Neural cell (in vitro differentiated cells): ENCODE measurements around the gene SDCCAG8. TPM values are rescaled to one million over a fixed set of nuclear protein-coding genes. Genes with fewer than 3 reads are reported as not detected.

Experiments
- H2AFZ ChIP-seq: fragments of 200-600, 300-800 bp; sonication (generic), shearing (Covaris generic); 2 replicates; pipeline ENCODE4 v1.6.0; 2014; ENCODE audit warnings: low read depth, mild to moderate bottlenecking, antibody characterized with exemption, low read length, moderate library complexity
- H3F3A ChIP-seq: fragments of 200-600 bp; shearing (Covaris generic); 2 replicates; pipeline ENCODE4 v1.6.1; 2016; ENCODE audit warnings: mild to moderate bottlenecking, moderate library complexity, mixed read lengths, antibody characterized with exemption, low read length; ENCODE audit not compliant: insufficient read depth, poor library complexity, severe bottlenecking
- H3K27ac ChIP-seq: fragments of 200-600, 300-800 bp; sonication (generic), shearing (Covaris generic); 2 replicates; pipeline ENCODE4 v1.5.1; 2014; ENCODE audit warnings: mild to moderate bottlenecking, low read length, moderate library complexity
- H3K27me3 ChIP-seq: fragments of 300-800, 200-600 bp; sonication (generic), shearing (Covaris generic); 2 replicates; pipeline ENCODE4 v1.6.0; 2014; ENCODE audit warnings: mild to moderate bottlenecking, low read depth, low read length, moderate library complexity; ENCODE audit not compliant: insufficient read depth
- H3K36me3 ChIP-seq: fragments of 300-800, 200-600 bp; sonication (generic), shearing (Covaris generic); 2 replicates; pipeline ENCODE4 v1.5.1; 2014; ENCODE audit warnings: mild to moderate bottlenecking, antibody characterized with exemption, low read length, moderate library complexity; ENCODE audit not compliant: insufficient read depth
- H3K4me2 ChIP-seq: fragments of 300-800, 200-600 bp; sonication (generic), shearing (Covaris generic); 2 replicates; pipeline ENCODE4 v1.6.0; 2014; ENCODE audit warnings: mild to moderate bottlenecking, low read length
- H3K4me3 ChIP-seq: fragments of 300-800, 200-600 bp; sonication (generic), shearing (Covaris generic); 2 replicates; pipeline ENCODE4 v1.5.1; 2014; ENCODE audit warnings: mild to moderate bottlenecking, low read length, moderate library complexity
- H3K79me2 ChIP-seq: fragments of 200-600 bp; shearing (Covaris generic); replicated peaks from 2 replicates; pipeline ENCODE4 v1.6.0; 2014; ENCODE audit warnings: mild to moderate bottlenecking, low read length, moderate library complexity; ENCODE audit not compliant: insufficient read depth
- H3K9ac ChIP-seq: fragments of 300-800, 200-600 bp; sonication (generic), shearing (Covaris generic); 2 replicates; pipeline ENCODE4 v1.6.1; 2016; ENCODE audit warnings: mild to moderate bottlenecking, low read length, mixed read lengths
- H3K9me2 ChIP-seq: fragments of 200-600 bp; shearing (Covaris generic); 2 replicates; pipeline ENCODE4 v1.6.1; 2016; ENCODE audit warnings: mild to moderate bottlenecking, low read length, mixed read lengths; ENCODE audit not compliant: insufficient read depth
- H3K9me3 ChIP-seq: fragments of 200-600, 300-800 bp; sonication (generic), shearing (Covaris generic); 2 replicates; pipeline ENCODE4 v1.6.1; 2016; ENCODE audit warnings: mild to moderate bottlenecking, mixed run types, low read length, moderate library complexity, mixed read lengths
- H4K20me1 ChIP-seq: fragments of 200-600 bp; shearing (Covaris generic); 2 replicates; pipeline ENCODE4 v1.6.1; 2016; ENCODE audit warnings: mild to moderate bottlenecking, mixed run types; ENCODE audit not compliant: insufficient read depth
- CTCF ChIP-seq: fragments of 450-650 bp; IDR thresholded peaks from 2 replicates; pipeline ENCODE4 v1.5.1; 2014; ENCODE audit warnings: antibody characterized with exemption, mild to moderate bottlenecking, moderate library complexity; ENCODE audit not compliant: poor library complexity, severe bottlenecking
- EP300 ChIP-seq: fragments of 450-650 bp; conservative IDR thresholded peaks from 2 replicates; pipeline ENCODE4 v1.6.1; 2014; ENCODE audit warnings: antibody characterized with exemption, mild to moderate bottlenecking, moderate library complexity; ENCODE audit not compliant: poor library complexity, severe bottlenecking
- EZH2 ChIP-seq: fragments of 200-600, 300-800 bp; shearing (Covaris generic), sonication (generic); IDR thresholded peaks from 2 replicates; pipeline ENCODE4 v1.6.1; 2014; ENCODE audit warnings: antibody characterized with exemption, low read length, borderline replicate concordance, mild to moderate bottlenecking; ENCODE audit not compliant: insufficient read depth, poor library complexity, severe bottlenecking
- MXI1 ChIP-seq: fragments of 450-650 bp; conservative IDR thresholded peaks from 2 replicates; pipeline ENCODE4 v1.6.1; 2014; ENCODE audit warnings: antibody characterized with exemption, mild to moderate bottlenecking; ENCODE audit not compliant: poor library complexity, severe bottlenecking
- POLR2AphosphoS5 ChIP-seq: IDR thresholded peaks from 2 replicates; pipeline ENCODE4 v1.6.1; 2012
- RAD21 ChIP-seq: fragments of 450-650 bp; conservative IDR thresholded peaks from 2 replicates; pipeline ENCODE4 v1.6.1; 2014; ENCODE audit warnings: antibody characterized with exemption, mild to moderate bottlenecking, moderate library complexity
- REST ChIP-seq: IDR thresholded peaks from 2 replicates; pipeline ENCODE4 v1.6.1; 2012; ENCODE audit warnings: borderline replicate concordance
- SMC3 ChIP-seq: fragments of 450-650 bp; conservative IDR thresholded peaks from 2 replicates; pipeline ENCODE4 v1.6.1; 2014; ENCODE audit warnings: antibody characterized with exemption, mild to moderate bottlenecking, moderate library complexity; ENCODE audit not compliant: poor library complexity
- TAF1 ChIP-seq: IDR thresholded peaks from 2 replicates; pipeline ENCODE4 v1.6.1; 2012; ENCODE audit warnings: low read depth
- polyA plus RNA-seq: library from polyadenylated mRNA; depleted of rRNA; stranded (reverse); fragments of >200 nt; gene quantifications from 2 replicates; pipeline ENCODE4 v1.2.3, GENCODE V29; 2014

SDCCAG8 gene
- polyA plus RNA-seq, 1 donor from 2014 or later = 32.2 TPM

- H3K9me3 ChIP-seq = no peaks in the 10 kb centered on the region
- H3K9ac ChIP-seq = no peak overlapping the region
- no peak overlapping the region for H3K4me2 ChIP-seq
- no peaks in the 10 kb centered on the region for H3K27me3 ChIP-seq
- peak overlapping the region; percentile 64 for H3K27ac ChIP-seq
- H3K9me2 ChIP-seq = no peaks in the 10 kb centered on the region
- H2AFZ ChIP-seq = no peak overlapping the region
- H4K20me1 ChIP-seq = no peaks in the 10 kb centered on the region
- no peaks in the 10 kb centered on the region for H3K36me3 ChIP-seq
- H3K4me3 ChIP-seq = no peak overlapping the region
- no peaks in the 10 kb centered on the region for H3F3A ChIP-seq
- H3K79me2 ChIP-seq = no peaks in the 10 kb centered on the region
- TF ChIP-seq MXI1 = no peak
- no peak for TF ChIP-seq SMC3
- TF ChIP-seq CTCF = no peak
- no peak for TF ChIP-seq EP300
- no peak for TF ChIP-seq RAD21
- no peak for TF ChIP-seq TAF1
- no peak for TF ChIP-seq REST
- no peak for TF ChIP-seq EZH2
- no peak for TF ChIP-seq POLR2AphosphoS5
These were observed 137.3 kb downstream of the SDCCAG8 start for GRCh38 chr1:243393096-243393495.

- TF ChIP-seq EP300 = no peak
- TF ChIP-seq MXI1 = no peak
- no peak for TF ChIP-seq SMC3
- no peak for TF ChIP-seq POLR2AphosphoS5
- TF ChIP-seq EZH2 = no peak
- TF ChIP-seq TAF1 = no peak
- no peak for TF ChIP-seq CTCF
- Histone ChIP-seq H3K79me2 (no peaks in the 10 kb centered on the region), H3K9me3 (no peaks in the 10 kb centered on the region), H2AFZ (no peak overlapping the region), H3K27me3 (no peaks in the 10 kb centered on the region), H3K36me3 (no peaks in the 10 kb centered on the region), H3K9me2 (no peaks in the 10 kb centered on the region), H4K20me1 (no peaks in the 10 kb centered on the region), H3K4me2 (no peak overlapping the region), H3K27ac (no peak overlapping the region), H3K4me3 (no peak overlapping the region), H3F3A (no peaks in the 10 kb centered on the region), H3K9ac (no peak overlapping the region)
These were observed 138.2 kb downstream of the SDCCAG8 start for GRCh38 chr1:243394066-243394465.
